ENCODE results near the gene UFD1.

UFD1 gene

GRCh38 chr22:19496324-19496630, 17.3 kb upstream of the UFD1 start:
- DNase-seq (ENCODE audit: low spot score): no peak

- DNase-seq (ENCODE audit: low spot score): no peak
These were observed 16.8 kb upstream of the UFD1 start for GRCh38 chr22:19495562-19496323.

- no peak for DNase-seq (ENCODE audit: low spot score)
These were observed 15.7 kb upstream of the UFD1 start for GRCh38 chr22:19494676-19495173.

- no peak for DNase-seq (ENCODE audit: low spot score)
These were observed 15.1 kb upstream of the UFD1 start for GRCh38 chr22:19494001-19494560.

GRCh38 chr22:19492504-19493174, 13.6 kb upstream of the UFD1 start:
- DNase-seq (ENCODE audit: low spot score): no peak

GRCh38 chr22:19490628-19491230, 11.7 kb upstream of the UFD1 start:
- DNase-seq (ENCODE audit: low spot score): no peak

- DNase-seq (ENCODE audit: low spot score): peak; percentile 58
These were observed 10.2 kb upstream of the UFD1 start for GRCh38 chr22:19488884-19489843.

- no peak for DNase-seq (ENCODE audit: low spot score)
These were observed 9.3 kb upstream of the UFD1 start for GRCh38 chr22:19488285-19488684.

- DNase-seq (ENCODE audit: low spot score): no peak
These were observed 4.7 kb upstream of the UFD1 start for GRCh38 chr22:19483481-19484244.

GRCh38 chr22:19482297-19482696, 3.3 kb upstream of the UFD1 start:
- no peak for DNase-seq (ENCODE audit: low spot score)

- no peak for DNase-seq (ENCODE audit: low spot score)
These were observed 1.8 kb upstream of the UFD1 start for GRCh38 chr22:19480789-19481188.

- DNase-seq (ENCODE audit: low spot score): no peak
These were observed 1.2 kb upstream of the UFD1 start for GRCh38 chr22:19480173-19480568.

- DNase-seq (ENCODE audit: low spot score): peak; percentile 99
These were observed 571 bp upstream of the UFD1 start, which contains the start of gene CDC45 for GRCh38 chr22:19479355-19480172. CDC45 (plus strand) TSS chr22:19479920; CDS start chr22:19479969, 49 bp downstream.

- DNase-seq (ENCODE audit: low spot score): no peak
These were observed 720 bp downstream of the UFD1 start for GRCh38 chr22:19478045-19478900.

- no peak for DNase-seq (ENCODE audit: low spot score)
These were observed 1.5 kb downstream of the UFD1 start for GRCh38 chr22:19477321-19478044.

- DNase-seq (ENCODE audit: low spot score): no peak
These were observed 3.0 kb downstream of the UFD1 start for GRCh38 chr22:19476023-19476422.

GRCh38 chr22:19473578-19473977, 5.4 kb downstream of the UFD1 start:
- DNase-seq (ENCODE audit: low spot score): no peak

GRCh38 chr22:19472233-19472632, 6.8 kb downstream of the UFD1 start:
- DNase-seq (ENCODE audit: low spot score): no peak
